Heart left ventricle (tissue), 13 donors: Measurements from ENCODE around the gene CTSA.
"Not testable (repeated sequence)": the region's sequence is repeated elsewhere in the genome, so short reads cannot be mapped to it uniquely, and the experiment has no call there.

Experiments used
- POLR2A ChIP-seq, 2 donors: fragments of 450-650 bp; IDR thresholded peaks; one replicate each; pipeline ENCODE4 v1.6.1; 2017; ENCODE audit warnings: antibody characterized with exemption in 2 of 2, mild to moderate bottlenecking in 2 of 2, moderate library complexity in 2 of 2
- TF ChIP-seq, protein P1 (sequence below), 12 donors: fragments of 200-600 bp; sonication (generic) in 4 of 12; IDR thresholded peaks; one replicate each; pipeline versions ENCODE4 v1.5.0 to v1.8.0; 2018 to 2022; ENCODE audit warnings: antibody characterized with exemption in 12 of 12, mild to moderate bottlenecking in 5 of 12
- donor health status: ischemic (EF 13 %, LVEDD 7.1; RV severe dilation, severe dysfunction).
- donor health status: DM: no; HTN: yes; CAD: no.
- donor health status: DM: no; HTN: no; CAD: no.
- donor health status: ischemic (EF 25% LVEDD 6.9; RV normal size, moderate dysfunction).
- donor health status: ischemic (EF 25% LVEDD 5.7; RV mildly dilated, moderate dysfunction).
- donor health status: ischemic (EF 35%, LVEDD 5.7; RV mildly dilated, moderate dysfunction).
- donor health status: nonischemic (EF 11% LVEDD 7.7; RV severe dilation, severe dysfunction).
- donor health status: DM: yes; HTN: yes; CAD: no.
- donor health status: PGD.
- donor health status: ischemic (EF 29% LVEDD 5.4; RV normal size, mild dysfunction).
- donor health status: nonischemic (EF 23%, LVEDD 6.1; RV moderate dilation, normal function).

DNA sequence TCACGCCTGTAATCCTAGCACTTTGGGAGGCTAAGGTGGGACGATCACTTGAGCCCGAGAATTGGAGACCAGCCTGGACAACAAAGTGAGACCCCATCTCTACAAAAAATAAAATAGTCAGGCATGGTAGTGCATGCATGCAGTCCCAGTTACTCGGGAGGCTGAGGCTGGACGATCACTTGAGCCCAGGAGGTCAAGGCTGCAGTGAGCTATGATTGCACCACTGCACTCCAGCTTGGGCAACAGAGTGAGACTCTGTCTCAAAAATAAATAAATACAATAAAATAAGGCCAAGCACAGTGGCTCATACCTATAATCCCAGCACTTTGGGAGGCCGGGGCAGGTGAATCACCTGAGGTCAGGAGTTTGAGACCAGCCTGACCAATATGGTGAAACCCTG lies 10.2 kb downstream of the CTSA start:
- TF ChIP-seq, protein P1, sequence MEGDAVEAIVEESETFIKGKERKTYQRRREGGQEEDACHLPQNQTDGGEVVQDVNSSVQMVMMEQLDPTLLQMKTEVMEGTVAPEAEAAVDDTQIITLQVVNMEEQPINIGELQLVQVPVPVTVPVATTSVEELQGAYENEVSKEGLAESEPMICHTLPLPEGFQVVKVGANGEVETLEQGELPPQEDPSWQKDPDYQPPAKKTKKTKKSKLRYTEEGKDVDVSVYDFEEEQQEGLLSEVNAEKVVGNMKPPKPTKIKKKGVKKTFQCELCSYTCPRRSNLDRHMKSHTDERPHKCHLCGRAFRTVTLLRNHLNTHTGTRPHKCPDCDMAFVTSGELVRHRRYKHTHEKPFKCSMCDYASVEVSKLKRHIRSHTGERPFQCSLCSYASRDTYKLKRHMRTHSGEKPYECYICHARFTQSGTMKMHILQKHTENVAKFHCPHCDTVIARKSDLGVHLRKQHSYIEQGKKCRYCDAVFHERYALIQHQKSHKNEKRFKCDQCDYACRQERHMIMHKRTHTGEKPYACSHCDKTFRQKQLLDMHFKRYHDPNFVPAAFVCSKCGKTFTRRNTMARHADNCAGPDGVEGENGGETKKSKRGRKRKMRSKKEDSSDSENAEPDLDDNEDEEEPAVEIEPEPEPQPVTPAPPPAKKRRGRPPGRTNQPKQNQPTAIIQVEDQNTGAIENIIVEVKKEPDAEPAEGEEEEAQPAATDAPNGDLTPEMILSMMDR (IDR thresholded peaks at IDR 0.05) = not testable (repeated sequence)
- not testable (repeated sequence) for TF ChIP-seq POLR2A (IDR thresholded peaks at IDR 0.05)
